Measurements from ENCODE around the gene STAC. TPM values are rescaled to one million over a fixed set of nuclear protein-coding genes. Genes with fewer than 3 reads are reported as not detected.

Gene STAC
- total and polyA plus RNA-seq, 2 donors (not counting 3 experiments of a cell fraction or from before 2014, with no cell fraction given) = 0.03 to 0.88 TPM

DNA sequence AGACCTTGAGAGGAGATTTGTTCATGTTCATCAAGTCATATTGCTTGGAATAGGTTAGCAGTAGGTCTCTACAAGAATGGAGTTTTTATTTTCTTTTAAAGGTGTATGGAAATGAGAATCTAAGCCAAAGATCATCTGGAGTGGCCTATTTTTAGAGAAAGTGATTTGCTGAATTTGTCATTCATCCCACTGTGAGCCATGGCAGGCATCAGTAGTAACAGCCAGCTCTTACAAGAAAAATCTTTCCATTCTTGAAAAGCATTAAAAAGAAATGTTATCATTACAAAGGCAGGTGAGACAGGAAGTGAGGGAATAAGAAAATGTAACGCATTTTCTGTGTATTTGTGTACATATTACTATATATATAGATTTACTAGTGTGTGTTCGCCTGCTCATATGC lies 29.6 kb downstream of the STAC start:
- no TSS peak for BruUV-seq (replicated peaks)

DNA sequence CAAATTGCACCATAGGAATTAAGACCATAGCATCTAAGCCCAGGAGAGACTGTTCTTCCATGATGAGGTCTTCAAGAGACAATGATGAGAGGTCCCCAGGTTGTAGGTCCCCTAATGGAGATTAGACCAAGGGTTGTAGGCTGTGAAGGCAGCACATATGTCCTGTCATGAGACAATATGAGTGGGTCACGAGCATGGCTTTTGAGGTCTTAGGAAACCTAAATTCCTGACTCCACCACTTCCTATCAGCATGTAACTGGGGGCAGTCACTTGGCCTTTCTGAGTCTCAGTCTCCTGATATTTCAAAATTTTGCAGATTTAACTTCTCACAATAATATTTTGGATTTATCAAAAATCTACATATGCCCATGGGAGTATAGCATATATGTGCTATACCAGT lies 31.3 kb downstream of the STAC start:
- ChIA-PET POLR2A (no interaction called here), CTCF (no interaction called here)
- no peak for FAIRE-seq
- no peaks in the 10 kb centered on the region for H4K20me1 ChIP-seq (replicated peaks; ENCODE audit: control insufficient read depth, extremely low read depth, insufficient read depth, low read length)
- no peak overlapping the region for H3K4me2 ChIP-seq (ENCODE audit: insufficient read depth, low read length)
- intact Hi-C loops (cut with micrococcal nuclease) (no loop called here), dilution Hi-C loops (cut with MboI; ENCODE audit: extremely low pct_ligation_motif_present, low sequenced_read_pairs) (no loop called here)
- H3K9me1 ChIP-seq (replicated peaks; ENCODE audit: control insufficient read depth, extremely low read depth, insufficient read depth, low read length) = no peaks in the 10 kb centered on the region
- no peak overlapping the region for H3K9ac ChIP-seq (replicated peaks; ENCODE audit: extremely low read depth, insufficient read depth, low read length)
- H3K9me3 ChIP-seq (replicated peaks; ENCODE audit: control insufficient read depth, insufficient read depth, low read length) = peaks cover 2% of the 10 kb centered on the region
- no TSS peak for BruUV-seq (replicated peaks)
- H3K36me3 ChIP-seq (ENCODE audit: control insufficient read depth in 2 of 2, extremely low read depth in 1 of 2, insufficient read depth in 2 of 2, low read length in 2 of 2) = no peaks in the 10 kb centered on the region
- H3K4me3 ChIP-seq (replicated peaks in 1 of 3; ENCODE audit: insufficient read depth in 1 of 3, low read depth in 1 of 3, low read length in 3 of 3) = no peak overlapping the region
- H2AFZ ChIP-seq (ENCODE audit: low read depth, low read length) = no peak overlapping the region
- H3K27me3 ChIP-seq (ENCODE audit: control insufficient read depth in 2 of 2, insufficient read depth in 2 of 2, low read length in 2 of 2) = no peaks in the 10 kb centered on the region
- DNase-seq (ENCODE audit: low read depth, low spot score) = no peak
- no peak overlapping the region for H3K27ac ChIP-seq (ENCODE audit: insufficient read depth, low read depth, low read length)
- H3K4me1 ChIP-seq (ENCODE audit: control insufficient read depth, extremely low read depth, insufficient read depth, low read length) = no peaks in the 10 kb centered on the region
- no peak for TF ChIP-seq GATA2 (IDR thresholded peaks at IDR 0.05; ENCODE audit: insufficient read depth, insufficient read length, low read depth, low read length)
- no peak for TF ChIP-seq MYC (IDR thresholded peaks at IDR 0.05; ENCODE audit: low read depth, low read length)
- no peak for TF ChIP-seq FOS (IDR thresholded peaks at IDR 0.05; ENCODE audit: borderline replicate concordance, insufficient read depth, low read length)
- no peaks in the 10 kb centered on the region for H3K79me2 ChIP-seq (ENCODE audit: control insufficient read depth, insufficient read depth, low read length)

More for the DNA sequence above, 29.6 kb downstream of the STAC start:
- H3K9me1 ChIP-seq (replicated peaks; ENCODE audit: control insufficient read depth, extremely low read depth, insufficient read depth, low read length) = no peaks in the 10 kb centered on the region
- H2AFZ ChIP-seq (ENCODE audit: low read depth, low read length) = no peak overlapping the region
- no peak overlapping the region for H3K27ac ChIP-seq (ENCODE audit: insufficient read depth, low read depth, low read length)
- DNase-seq (ENCODE audit: low read depth, low spot score) = no peak
- H3K79me2 ChIP-seq (ENCODE audit: control insufficient read depth, insufficient read depth, low read length) = no peaks in the 10 kb centered on the region
- H3K4me2 ChIP-seq (ENCODE audit: insufficient read depth, low read length) = no peak overlapping the region
- CTCF ChIA-PET = no interaction called here
- H3K4me1 ChIP-seq (ENCODE audit: control insufficient read depth, extremely low read depth, insufficient read depth, low read length) = no peaks in the 10 kb centered on the region
- dilution Hi-C loops (cut with MboI; ENCODE audit: extremely low pct_ligation_motif_present, low sequenced_read_pairs) = no loop called here
- H4K20me1 ChIP-seq (replicated peaks; ENCODE audit: control insufficient read depth, extremely low read depth, insufficient read depth, low read length) = no peaks in the 10 kb centered on the region
- no peak for FAIRE-seq
- H3K36me3 ChIP-seq (ENCODE audit: control insufficient read depth in 2 of 2, extremely low read depth in 1 of 2, insufficient read depth in 2 of 2, low read length in 2 of 2) = no peaks in the 10 kb centered on the region
- POLR2A ChIA-PET = no interaction called here
- TF ChIP-seq FOS (IDR thresholded peaks at IDR 0.05; ENCODE audit: borderline replicate concordance, insufficient read depth, low read length) (no peak), GATA2 (IDR thresholded peaks at IDR 0.05; ENCODE audit: insufficient read depth, insufficient read length, low read depth, low read length) (no peak), EZH2 (IDR thresholded peaks at IDR 0.05; ENCODE audit: borderline replicate concordance, low read depth, low read length, severe bottlenecking) (no peak), POLR2AphosphoS5 (IDR thresholded peaks at IDR 0.05; ENCODE audit: insufficient read depth, low read depth, low read length) (no peak), JUN (IDR thresholded peaks at IDR 0.05; ENCODE audit: borderline replicate concordance, insufficient read depth, insufficient read length, low read depth) (no peak)
- TF ChIP-seq, protein P1, sequence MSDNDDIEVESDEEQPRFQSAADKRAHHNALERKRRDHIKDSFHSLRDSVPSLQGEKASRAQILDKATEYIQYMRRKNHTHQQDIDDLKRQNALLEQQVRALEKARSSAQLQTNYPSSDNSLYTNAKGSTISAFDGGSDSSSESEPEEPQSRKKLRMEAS (IDR thresholded peaks at IDR 0.05; ENCODE audit: insufficient read depth, insufficient read length) = no peak
- peaks cover 2% of the 10 kb centered on the region for H3K9me3 ChIP-seq (replicated peaks; ENCODE audit: control insufficient read depth, insufficient read depth, low read length)
- H3K27me3 ChIP-seq (ENCODE audit: control insufficient read depth in 2 of 2, insufficient read depth in 2 of 2, low read length in 2 of 2) = no peaks in the 10 kb centered on the region
- intact Hi-C loops (cut with micrococcal nuclease) = no loop called here
- H3K9ac ChIP-seq (replicated peaks; ENCODE audit: extremely low read depth, insufficient read depth, low read length) = no peak overlapping the region
- H3K4me3 ChIP-seq (replicated peaks in 1 of 3; ENCODE audit: insufficient read depth in 1 of 3, low read depth in 1 of 3, low read length in 3 of 3) = no peak overlapping the region

Measured in endothelial cell of umbilical vein (primary cell).